B cell (primary cell): ENCODE data around the gene PDXK. TPM values are rescaled to one million over a fixed set of nuclear protein-coding genes. Genes with fewer than 3 reads are reported as not detected.

ENCODE experiments used
- ATAC-seq: fragments of 200-7000 bp; cut with Tn5 transposase; one replicate; pipeline ENCODE4 v1.10.0; 2021; ENCODE audit warnings: low read depth, mild to moderate bottlenecking, moderate number of reproducible peaks, moderate library complexity
- CTCF ChIA-PET: fragments of 350-600 bp; sonication (Branson Sonifier 250); formaldehyde crosslinking; loops from one replicate; lab custom pipeline; 2021; ENCODE audit warnings: antibody characterized with exemption, inconsistent platforms; lab: Charles Lee
- POLR2A ChIA-PET: fragments of 350-600 bp; sonication (Branson Sonifier 250); formaldehyde crosslinking; loops from one replicate; lab custom pipeline; 2021; ENCODE audit warnings: antibody characterized with exemption; lab: Charles Lee
- DNase-seq: peaks from one replicate; pipeline ENCODE4 v3.0.0; 2013
- H2AFZ ChIP-seq: 2 replicates; pipeline ENCODE4 v1.6.1; 2012; ENCODE audit warnings: mild to moderate bottlenecking, low read depth, low read length; ENCODE audit not compliant: insufficient read depth, poor library complexity, severe bottlenecking
- H3K27ac ChIP-seq, 2 donors: 1 replicate in 1 of 2; 2 replicates in 1 of 2; pipeline ENCODE4 v1.5.1; 2012 to 2013; ENCODE audit warnings: low read length in 2 of 2, mild to moderate bottlenecking in 2 of 2, moderate library complexity in 1 of 2
- H3K27me3 ChIP-seq, 4 experiments: fragments of 200-600 bp in 1 of 4; sonication (generic) in 1 of 4; replicated peaks in 1 of 4; 1 replicate in 2 of 4; 2 replicates in 2 of 4; pipeline versions ENCODE4 v1.6.1 to v1.7.0; 2013 to 2016; ENCODE audit warnings: low read length in 3 of 4, mild to moderate bottlenecking in 2 of 4, mixed read lengths in 1 of 4, moderate library complexity in 1 of 4; ENCODE audit not compliant: insufficient read depth in 4 of 4, control insufficient read depth in 3 of 4; ENCODE audit errors: control extremely low read depth in 1 of 4
- H3K36me3 ChIP-seq, 2 experiments: replicated peaks in 1 of 2; 1 replicate in 1 of 2; 2 replicates in 1 of 2; pipeline versions ENCODE4 v1.6.1 to v1.7.1; 2013; ENCODE audit warnings: low read length in 1 of 2; ENCODE audit not compliant: insufficient read depth in 2 of 2, control insufficient read depth in 1 of 2; ENCODE audit errors: control extremely low read depth in 1 of 2, extremely low read depth in 1 of 2
- H3K4me1 ChIP-seq, 2 donors: fragments of 200-600 bp in 1 of 2; sonication (generic) in 1 of 2; 1 replicate in 1 of 2; 2 replicates in 1 of 2; pipeline versions ENCODE4 v1.5.1 to v1.6.1; 2013 to 2017; ENCODE audit warnings: low read length in 2 of 2; ENCODE audit not compliant: control insufficient read depth in 2 of 2, insufficient read depth in 2 of 2
- H3K4me2 ChIP-seq: replicated peaks from 2 replicates; pipeline ENCODE3; 2012; ENCODE audit warnings: mild to moderate bottlenecking, low read depth, low read length; ENCODE audit not compliant: poor library complexity, severe bottlenecking
- H3K4me3 ChIP-seq, 5 experiments: fragments of 200-600 bp in 1 of 5; sonication (generic) in 1 of 5; 1 replicate in 3 of 5; 2 replicates in 2 of 5; pipeline versions ENCODE4 v1.5.1 to v1.7.0; 2011 to 2016; ENCODE audit warnings: low read length in 4 of 5, mild to moderate bottlenecking in 4 of 5, low read depth in 2 of 5, control low read depth in 1 of 5, moderate library complexity in 1 of 5; ENCODE audit not compliant: insufficient read depth in 1 of 5; ENCODE audit errors: control extremely low read depth in 1 of 5, extremely low read depth in 1 of 5
- H3K79me2 ChIP-seq: fragments of 200-600 bp; sonication (generic); one replicate; pipeline ENCODE4 v1.6.0; 2016; ENCODE audit warnings: low read length; ENCODE audit not compliant: control insufficient read depth, insufficient read depth
- H3K9ac ChIP-seq: fragments of 200-600 bp; sonication (generic); 2 replicates; pipeline ENCODE4 v1.6.1; 2017; ENCODE audit warnings: mild to moderate bottlenecking, low read length, moderate library complexity
- H3K9me3 ChIP-seq, 3 donors: one replicate each; pipeline versions ENCODE4 v1.6.1 to v1.7.1; 2013; ENCODE audit warnings: low read length in 2 of 3; ENCODE audit not compliant: control insufficient read depth in 2 of 3, insufficient read depth in 1 of 3; ENCODE audit errors: control extremely low read depth in 1 of 3
- H4K20me1 ChIP-seq: 2 replicates; pipeline ENCODE4 v1.6.0; 2012; ENCODE audit warnings: mild to moderate bottlenecking, low read length; ENCODE audit not compliant: insufficient read depth, control insufficient read depth, poor library complexity, severe bottlenecking
- H3K27ac Mint-ChIP-seq: one replicate; pipeline ENCODE4 v1.8.0; 2021; ENCODE audit warnings: mixed read lengths
- H3K27me3 Mint-ChIP-seq: one replicate; pipeline ENCODE4 v1.8.0; 2021; ENCODE audit warnings: mixed read lengths
- H3K4me1 Mint-ChIP-seq: one replicate; pipeline ENCODE4 v1.8.0; 2021; ENCODE audit warnings: mixed read lengths
- H3K4me3 Mint-ChIP-seq: one replicate; pipeline ENCODE4 v1.8.0; 2021; ENCODE audit warnings: mixed read lengths
- H3K9me3 Mint-ChIP-seq: one replicate; pipeline ENCODE4 v1.8.0; 2022; ENCODE audit warnings: mixed read lengths; ENCODE audit not compliant: insufficient read depth
- CTCF ChIP-seq: fragments of 200-600 bp; IDR thresholded peaks from one replicate; pipeline ENCODE4 v1.8.0; 2022; ENCODE audit warnings: antibody characterized with exemption, mild to moderate bottlenecking
- EZH2 ChIP-seq: IDR thresholded peaks from 2 replicates; pipeline ENCODE4 v1.6.1; 2012; ENCODE audit warnings: borderline replicate concordance, low read depth, mild to moderate bottlenecking, moderate library complexity, low read length; ENCODE audit not compliant: insufficient read depth, poor library complexity, severe bottlenecking
- WGBS: methylation state at CpG from one replicate; pipeline ENCODE4 v1.1.5; 2013; ENCODE audit warnings: missing lambda C conversion rate; ENCODE audit not compliant: insufficient coverage; 5-methylcytosine and 5-hydroxymethylcytosine counted together
- intact Hi-C: fragments of 100-400 bp; cut with micrococcal nuclease; formaldehyde crosslinking; loops from one replicate; pipeline ENCODE4 v1.10.0; 2022
- polyA plus RNA-seq: library from polyadenylated mRNA; depleted of rRNA; stranded (reverse); fragments of >200 nt; gene quantifications from 2 replicates; pipeline ENCODE4 v1.2.3, GENCODE V29; 2012
- total RNA-seq, 2 donors: library from RNA; stranded (reverse); fragments of 120-200 nt in 1 of 2; gene quantifications; 1 replicate in 1 of 2; 2 replicates in 1 of 2; pipeline versions ENCODE4 v1.2.3 to v1.2.4, GENCODE V29; 2013 to 2022

PDXK gene
- total and polyA plus RNA-seq, 2 donors (not counting 1 experiment from before 2014, with no cell fraction given), result 31.1 to 102 TPM

- Histone ChIP-seq H3K4me1 (peaks cover 6 to 7% of the 10 kb centered on the region in 2 donors), H3K9me3 (peaks cover 0 to 6% (median 0%) of the 10 kb centered on the region in 3 donors), H3K79me2 (peaks cover 3% of the 10 kb centered on the region), H3K27me3 (no peaks in the 10 kb centered on the region), H3K9ac (no peak overlapping the region), H3K4me3 (no peak overlapping the region), H3K4me2 (no peak overlapping the region), H3K27ac (no peak overlapping the region), H2AFZ (no peak overlapping the region), H4K20me1 (peaks cover 12% of the 10 kb centered on the region), H3K36me3 (peaks cover 0 to 12% of the 10 kb centered on the region in 2 experiments)
- Mint-ChIP-seq H3K27ac (no peak overlapping the region), H3K27me3 (peaks cover 7% of the 10 kb centered on the region), H3K4me1 (peaks cover 21% of the 10 kb centered on the region), H3K9me3 (no peaks in the 10 kb centered on the region), H3K4me3 (no peak overlapping the region)
- ChIA-PET POLR2A (no interaction called here), CTCF (no interaction called here)
- intact Hi-C loops, result no loop called here
- DNase-seq (no peak), ATAC-seq (no peak)
- WGBS, result no CpG with 5 or more reads among the region's 6 CpGs
- TF ChIP-seq CTCF (no peak), EZH2 (no peak)
Observed at GRCh38 chr21:43772425-43772821, 53.5 kb downstream of the PDXK start.

GRCh38 chr21:43774163-43774562 lies 55.2 kb downstream of the PDXK start:
- Histone ChIP-seq H3K27ac (no peak overlapping the region), H3K79me2 (peaks cover 3% of the 10 kb centered on the region), H3K4me3 (no peak overlapping the region), H3K9ac (no peak overlapping the region), H3K4me1 (peaks cover 10 to 14% of the 10 kb centered on the region in 2 donors), H4K20me1 (peaks cover 12% of the 10 kb centered on the region), H3K27me3 (no peaks in the 10 kb centered on the region), H3K4me2 (no peak overlapping the region), H3K9me3 (peaks cover 0 to 6% (median 0%) of the 10 kb centered on the region in 3 donors), H3K36me3 (peaks cover 0 to 12% of the 10 kb centered on the region in 2 experiments), H2AFZ (no peak overlapping the region)
- ATAC-seq, result no peak
- Mint-ChIP-seq H3K4me1 (peaks cover 28% of the 10 kb centered on the region), H3K27ac (no peak overlapping the region), H3K4me3 (peak overlapping the region; percentile 67), H3K9me3 (no peaks in the 10 kb centered on the region), H3K27me3 (peaks cover under 1% of the 10 kb centered on the region)
- WGBS, result 94% methylated on average over 10 of the region's 10 CpGs
- CTCF ChIA-PET, result interaction anchor here (1.3 to 1.5 kb wide), 2 partner anchors 15 to 201 kb away, joined by 3 to 4 read pairs; partner anchors contain the start of gene RRP1
- DNase-seq, result no peak
- POLR2A ChIA-PET, result no interaction called here
- intact Hi-C loops, result no loop called here
- TF ChIP-seq CTCF (no peak), EZH2 (no peak)
